Smooth muscle cell (in vitro differentiated cells): ENCODE measurements around the gene EOLA2. TPM values are rescaled to one million over a fixed set of nuclear protein-coding genes. Genes with fewer than 3 reads are reported as not detected.

Experiments used
- DNase-seq: peaks from one replicate; lab custom pipeline; 2025; ENCODE audit not compliant: unreplicated experiment; lab: John Stamatoyannopoulos, UW
- H2AFZ ChIP-seq: fragments of 200-600 bp; sonication (generic); 2 replicates; pipeline ENCODE4 v1.6.0; 2016; ENCODE audit warnings: antibody characterized with exemption, low read depth, mild to moderate bottlenecking
- H3F3A ChIP-seq: fragments of 200-600 bp; sonication (generic); 2 replicates; pipeline ENCODE4 v1.6.0; 2017; ENCODE audit warnings: antibody characterized with exemption, low read depth
- H3K27ac ChIP-seq: fragments of 200-600 bp; sonication (generic); 2 replicates; pipeline ENCODE4 v1.5.1; 2016; ENCODE audit warnings: low read depth, mild to moderate bottlenecking
- H3K27me3 ChIP-seq: fragments of 200-600 bp; sonication (generic); 2 replicates; pipeline ENCODE4 v1.6.1; 2016; ENCODE audit warnings: low read depth, mild to moderate bottlenecking
- H3K36me3 ChIP-seq: fragments of 200-600 bp; sonication (generic); 2 replicates; pipeline ENCODE4 v1.5.1; 2016; ENCODE audit warnings: low read depth
- H3K4me1 ChIP-seq: fragments of 200-600 bp; sonication (generic); 2 replicates; pipeline ENCODE4 v1.5.1; 2016; ENCODE audit warnings: low read depth
- H3K4me2 ChIP-seq: fragments of 200-600 bp; sonication (generic); 2 replicates; pipeline ENCODE4 v1.6.0; 2016; ENCODE audit warnings: mild to moderate bottlenecking
- H3K4me3 ChIP-seq: fragments of 200-600 bp; sonication (generic); 2 replicates; pipeline ENCODE4 v1.5.1; 2016; ENCODE audit warnings: mild to moderate bottlenecking
- H3K79me2 ChIP-seq: fragments of 200-600 bp; sonication (generic); 2 replicates; pipeline ENCODE4 v1.6.0; 2016; ENCODE audit warnings: low read depth, mild to moderate bottlenecking
- H3K9ac ChIP-seq: fragments of 200-600 bp; sonication (generic); 2 replicates; pipeline ENCODE4 v1.6.0; 2016; ENCODE audit warnings: low read depth
- H3K9me3 ChIP-seq: fragments of 200-600 bp; sonication (generic); replicated peaks from 2 replicates; pipeline ENCODE4 v1.5.1; 2016; ENCODE audit warnings: low read depth
- H4K20me1 ChIP-seq: fragments of 200-600 bp; sonication (generic); 2 replicates; pipeline ENCODE4 v1.6.0; 2016; ENCODE audit warnings: low read depth
- CTCF ChIP-seq: fragments of 200-600 bp; sonication (generic); IDR thresholded peaks from 2 replicates; pipeline ENCODE4 v1.5.1; 2017; ENCODE audit warnings: borderline replicate concordance, mild to moderate bottlenecking, antibody characterized with exemption; ENCODE audit not compliant: insufficient read depth, poor library complexity, severe bottlenecking
- WGBS: methylation state at CpG from one replicate; pipeline ENCODE4 v1.1.7; 2016; ENCODE audit warnings: low lambda C conversion rate; 5-methylcytosine and 5-hydroxymethylcytosine counted together
- polyA plus RNA-seq: library from polyadenylated mRNA; unstranded; fragments of >200 nt; fragmentation: Nextera tagmentation; extraction: Ambion mirVana; gene quantifications from 2 replicates; pipeline ENCODE4 v1.2.1, GENCODE V29; 2016
- total RNA-seq: library from RNA; depleted of rRNA; stranded (reverse); fragments of >200 nt; gene quantifications from 2 replicates; pipeline ENCODE4 v1.2.3, GENCODE V29; 2014

EOLA2 gene
- total and polyA plus RNA-seq, 2 experiments from 2014 or later, result 31.2 to 52.5 TPM

- DNase-seq, result no peak
- Histone ChIP-seq H3K36me3 (no peaks in the 10 kb centered on the region), H3K27me3 (no peaks in the 10 kb centered on the region), H3K4me2 (no peak overlapping the region), H3K79me2 (no peaks in the 10 kb centered on the region), H3K4me1 (no peaks in the 10 kb centered on the region), H3K9me3 (no peaks in the 10 kb centered on the region), H3F3A (no peaks in the 10 kb centered on the region), H3K27ac (no peak overlapping the region), H3K4me3 (no peak overlapping the region), H4K20me1 (no peaks in the 10 kb centered on the region), H2AFZ (no peak overlapping the region), H3K9ac (no peak overlapping the region)
- TF ChIP-seq CTCF, result no peak
These were observed 29.6 kb downstream of the EOLA2 start for GRCh38 chrX:149908727-149909126.

GRCh38 chrX:149908308-149908707 lies 30.0 kb downstream of the EOLA2 start:
- Histone ChIP-seq H3K4me2 (no peak overlapping the region), H3F3A (no peaks in the 10 kb centered on the region), H3K27me3 (no peaks in the 10 kb centered on the region), H3K4me1 (no peaks in the 10 kb centered on the region), H3K36me3 (no peaks in the 10 kb centered on the region), H3K9me3 (no peaks in the 10 kb centered on the region), H2AFZ (no peak overlapping the region), H3K27ac (no peak overlapping the region), H3K79me2 (no peaks in the 10 kb centered on the region), H3K4me3 (no peak overlapping the region), H4K20me1 (no peaks in the 10 kb centered on the region), H3K9ac (no peak overlapping the region)
- DNase-seq, result no peak
- WGBS, result 86% methylated on average over 3 of the region's 3 CpGs
- no peak for TF ChIP-seq CTCF

GRCh38 chrX:149903889-149904748 lies 34.2 kb downstream of the EOLA2 start:
- H3F3A ChIP-seq, result no peaks in the 10 kb centered on the region

More at GRCh38 chrX:149903889-149904748, 34.2 kb downstream of the EOLA2 start:
- H3K9ac ChIP-seq, result no peak overlapping the region
- DNase-seq, result no peak
- H3K36me3 ChIP-seq, result no peaks in the 10 kb centered on the region
- WGBS, result 43% methylated on average over 6 of the region's 6 CpGs
- TF ChIP-seq CTCF, result peak; percentile 11
- H3K4me2 ChIP-seq, result peak overlapping the region; percentile 75
- peak overlapping the region; percentile 36 for H3K4me3 ChIP-seq
- H3K9me3 ChIP-seq, result no peaks in the 10 kb centered on the region
- no peaks in the 10 kb centered on the region for H3K79me2 ChIP-seq
- H3K27me3 ChIP-seq, result no peaks in the 10 kb centered on the region
- peak overlapping the region; percentile 91 for H2AFZ ChIP-seq
- H3K27ac ChIP-seq, result peak overlapping the region; percentile 20
- no peaks in the 10 kb centered on the region for H3K4me1 ChIP-seq
- H4K20me1 ChIP-seq, result no peaks in the 10 kb centered on the region
